HepG2 (cell line): ENCODE measurements around the gene GSC2.

Experiments
- RNF2 ChIP-seq: fragments of 450-650 bp; conservative IDR thresholded peaks from 2 replicates; pipeline ENCODE4 v1.6.1; 2016; ENCODE audit warnings: low read depth
- SRY ChIP-seq: sonication (generic); formaldehyde crosslinking; IDR thresholded peaks from 2 replicates; pipeline ENCODE4 v1.8.0; 2022; ENCODE audit warnings: mild to moderate bottlenecking, missing genetic modification reagents
- TF ChIP-seq, protein P1 (sequence below), 2 experiments: sonication (generic) in 1 of 2; formaldehyde crosslinking in 1 of 2; IDR thresholded peaks; 2 replicates each; pipeline versions ENCODE4 v1.4.0 to v1.6.1; 2018 to 2020; ENCODE audit warnings: missing genetic modification reagents in 2 of 2, borderline replicate concordance in 1 of 2, low read depth in 1 of 2, mild to moderate bottlenecking in 1 of 2, missing biosample characterization in 1 of 2
- TF ChIP-seq, protein P2 (sequence below): sonication (generic); formaldehyde crosslinking; IDR thresholded peaks from 2 replicates; pipeline ENCODE4 v1.5.0; 2020; ENCODE audit warnings: mild to moderate bottlenecking, missing genetic modification reagents, moderate library complexity

DNA sequence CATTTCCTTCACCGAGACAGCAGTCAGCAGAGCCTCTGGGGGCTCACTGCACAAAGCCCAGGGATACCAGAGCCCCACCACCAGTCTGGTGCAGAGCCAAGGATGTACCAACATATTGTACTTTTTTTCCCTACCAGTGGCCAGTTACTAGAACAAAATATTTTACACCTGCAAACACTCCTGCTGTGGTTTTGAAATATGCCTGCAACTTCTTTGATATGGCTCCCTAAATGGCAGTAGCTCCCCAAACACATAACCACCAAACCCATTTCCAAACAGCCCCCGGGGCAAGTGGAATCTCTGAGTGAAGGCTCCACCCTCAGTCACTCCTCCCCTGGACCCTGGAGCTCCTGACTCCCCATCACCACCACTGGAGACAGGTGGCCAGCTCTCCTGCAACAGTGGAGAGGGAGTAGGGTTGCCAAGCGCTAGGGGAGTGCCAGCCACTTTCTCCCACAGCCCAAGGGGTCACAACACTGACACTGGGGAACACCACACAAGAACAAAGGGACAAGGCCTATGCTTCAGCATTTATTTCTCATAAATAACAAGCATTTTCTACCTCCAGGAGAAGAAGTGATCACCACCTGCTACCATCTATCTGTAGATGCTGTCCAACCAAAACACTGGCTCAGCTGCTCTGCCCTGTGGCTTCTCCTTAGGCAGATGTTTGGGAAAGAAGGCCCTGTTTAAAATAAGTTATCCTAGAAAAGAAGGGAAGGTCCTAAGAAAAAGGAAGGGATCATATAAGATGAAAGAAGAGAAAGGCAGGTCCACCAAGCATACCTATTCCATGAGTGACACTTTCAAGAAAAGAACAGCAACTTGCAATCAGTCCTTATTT is 43.0 kb downstream of the GSC2 start:
- TF ChIP-seq SRY (CRISPR knock-in tag) (no peak), RNF2 (no peak)
- TF ChIP-seq, protein P1, sequence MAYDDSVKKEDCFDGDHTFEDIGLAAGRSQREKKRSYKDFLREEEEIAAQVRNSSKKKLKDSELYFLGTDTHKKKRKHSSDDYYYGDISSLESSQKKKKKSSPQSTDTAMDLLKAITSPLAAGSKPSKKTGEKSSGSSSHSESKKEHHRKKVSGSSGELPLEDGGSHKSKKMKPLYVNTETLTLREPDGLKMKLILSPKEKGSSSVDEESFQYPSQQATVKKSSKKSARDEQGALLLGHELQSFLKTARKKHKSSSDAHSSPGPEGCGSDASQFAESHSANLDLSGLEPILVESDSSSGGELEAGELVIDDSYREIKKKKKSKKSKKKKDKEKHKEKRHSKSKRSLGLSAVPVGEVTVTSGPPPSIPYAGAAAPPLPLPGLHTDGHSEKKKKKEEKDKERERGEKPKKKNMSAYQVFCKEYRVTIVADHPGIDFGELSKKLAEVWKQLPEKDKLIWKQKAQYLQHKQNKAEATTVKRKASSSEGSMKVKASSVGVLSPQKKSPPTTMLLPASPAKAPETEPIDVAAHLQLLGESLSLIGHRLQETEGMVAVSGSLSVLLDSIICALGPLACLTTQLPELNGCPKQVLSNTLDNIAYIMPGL (CRISPR knock-in tag; IDR thresholded peaks at IDR 0.05; ENCODE audit: borderline replicate concordance in 1 of 2, low read depth in 1 of 2) = no peak
- TF ChIP-seq, protein P2, sequence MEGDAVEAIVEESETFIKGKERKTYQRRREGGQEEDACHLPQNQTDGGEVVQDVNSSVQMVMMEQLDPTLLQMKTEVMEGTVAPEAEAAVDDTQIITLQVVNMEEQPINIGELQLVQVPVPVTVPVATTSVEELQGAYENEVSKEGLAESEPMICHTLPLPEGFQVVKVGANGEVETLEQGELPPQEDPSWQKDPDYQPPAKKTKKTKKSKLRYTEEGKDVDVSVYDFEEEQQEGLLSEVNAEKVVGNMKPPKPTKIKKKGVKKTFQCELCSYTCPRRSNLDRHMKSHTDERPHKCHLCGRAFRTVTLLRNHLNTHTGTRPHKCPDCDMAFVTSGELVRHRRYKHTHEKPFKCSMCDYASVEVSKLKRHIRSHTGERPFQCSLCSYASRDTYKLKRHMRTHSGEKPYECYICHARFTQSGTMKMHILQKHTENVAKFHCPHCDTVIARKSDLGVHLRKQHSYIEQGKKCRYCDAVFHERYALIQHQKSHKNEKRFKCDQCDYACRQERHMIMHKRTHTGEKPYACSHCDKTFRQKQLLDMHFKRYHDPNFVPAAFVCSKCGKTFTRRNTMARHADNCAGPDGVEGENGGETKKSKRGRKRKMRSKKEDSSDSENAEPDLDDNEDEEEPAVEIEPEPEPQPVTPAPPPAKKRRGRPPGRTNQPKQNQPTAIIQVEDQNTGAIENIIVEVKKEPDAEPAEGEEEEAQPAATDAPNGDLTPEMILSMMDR (CRISPR knock-in tag) = no peak
